NOMO-1 (cell line): Measurements from ENCODE around the gene PIK3AP1.

ENCODE experiments used
- DNase-seq, 2 experiments: peaks; one replicate each; lab custom pipeline; 2025; ENCODE audit not compliant: unreplicated experiment in 2 of 2; lab: John Stamatoyannopoulos, UW

PIK3AP1 gene

DNA sequence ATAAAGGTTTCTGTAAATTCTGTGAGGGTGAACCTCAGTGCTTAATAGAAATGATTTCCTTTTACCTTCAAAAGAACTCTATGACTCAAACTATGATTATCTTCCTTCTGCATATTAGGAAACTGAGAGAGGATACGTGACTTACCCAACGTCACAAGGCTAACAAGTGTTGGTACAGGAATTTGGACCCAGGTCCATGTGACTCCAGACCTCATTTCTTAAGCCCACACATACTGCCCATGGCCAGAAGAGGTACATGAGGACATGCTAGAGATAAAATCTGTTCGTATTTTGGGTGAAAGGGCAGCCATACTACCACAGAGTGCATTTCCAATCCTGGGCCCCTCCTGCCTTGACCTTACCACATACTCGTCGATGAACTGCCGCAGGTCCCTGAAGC is 72.0 kb downstream of the PIK3AP1 start:
- no peak for DNase-seq

DNA sequence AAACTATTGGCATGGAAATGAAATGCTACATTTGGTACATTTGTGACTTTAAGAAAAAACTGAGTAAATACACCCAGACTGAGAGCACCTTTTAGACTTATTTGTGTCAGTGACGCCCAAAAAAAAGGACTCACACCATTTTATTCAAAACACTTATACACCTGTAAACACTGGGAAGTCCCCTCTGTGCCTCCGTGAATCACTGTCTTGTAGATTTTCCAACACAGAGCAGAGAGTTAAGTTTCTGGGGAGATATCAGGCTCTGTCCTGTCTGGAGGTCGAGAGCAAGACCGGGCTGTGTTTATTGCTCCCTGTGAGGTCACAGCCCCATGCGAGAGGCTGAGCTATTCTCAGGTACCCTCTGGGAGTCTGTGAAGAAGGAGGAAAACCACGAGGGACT is 72.8 kb downstream of the PIK3AP1 start:
- DNase-seq = no peak

DNA sequence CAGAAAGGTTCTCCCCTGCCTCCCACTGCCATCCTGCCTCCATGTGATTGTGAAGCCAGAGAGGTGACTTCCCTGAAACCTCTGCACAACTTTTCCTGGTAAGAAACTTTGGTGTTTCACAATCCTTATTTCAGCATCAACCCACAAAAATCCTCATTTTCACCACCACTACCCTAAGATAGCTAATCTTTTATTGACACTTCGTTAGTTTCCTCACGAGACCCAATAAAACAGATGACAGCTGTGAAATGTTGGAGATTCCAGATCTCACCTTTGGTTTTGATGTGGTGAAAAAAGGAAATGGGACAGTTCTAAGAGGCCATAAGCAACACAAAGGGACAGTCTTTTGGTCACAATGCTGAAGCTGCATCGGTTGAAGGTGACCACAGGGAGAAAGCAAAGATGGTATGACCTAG is 73.6 kb downstream of the PIK3AP1 start:
- peak in 1 of 2 experiments; percentile 32 for DNase-seq

DNA sequence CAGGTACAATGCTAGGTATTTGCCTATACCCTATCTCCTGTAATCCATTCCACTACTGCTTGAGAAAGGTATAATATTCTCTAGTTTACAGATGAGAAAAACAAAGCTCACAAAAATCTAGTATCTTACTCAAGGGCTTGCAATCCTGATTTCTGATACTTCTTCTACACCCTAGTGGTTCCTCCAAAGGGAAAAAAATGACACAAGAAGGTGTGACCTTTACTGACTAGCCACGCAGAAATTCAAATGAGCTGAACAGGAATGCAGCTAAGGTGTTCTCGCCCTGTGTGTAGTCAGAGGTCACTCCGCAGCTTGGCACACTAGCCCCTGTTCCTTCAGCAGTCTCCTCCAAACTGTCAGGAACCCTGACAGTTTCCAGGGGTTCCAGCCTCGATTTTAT is 74.0 kb downstream of the PIK3AP1 start:
- no peak for DNase-seq

DNA sequence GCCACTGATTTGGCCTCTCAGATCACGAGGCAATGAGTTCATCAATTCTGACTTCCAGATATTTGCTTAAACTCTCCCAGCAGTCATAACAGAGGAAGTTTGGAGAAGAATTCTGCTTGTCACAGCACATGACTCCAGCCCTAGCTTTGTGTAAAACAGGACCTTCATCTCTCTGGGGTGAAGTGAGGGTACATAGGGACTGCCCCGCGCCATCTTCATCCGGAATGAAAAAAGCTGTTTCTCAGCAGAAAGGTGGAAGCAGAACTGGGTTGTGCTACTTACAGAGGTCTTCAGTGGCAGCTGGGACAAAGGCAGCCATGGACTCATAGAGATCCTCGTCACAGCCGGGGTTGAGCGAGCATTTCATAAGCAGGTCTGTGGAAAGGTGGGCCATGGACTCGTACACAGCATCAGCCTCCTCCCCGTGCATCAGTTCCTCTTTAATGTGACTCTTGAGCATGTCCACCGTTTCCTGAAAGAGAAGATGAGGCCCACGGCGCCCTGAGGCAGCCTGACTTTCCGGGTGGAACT is 75.1 kb downstream of the PIK3AP1 start:
- DNase-seq = peak; percentile 19 to 47

DNA sequence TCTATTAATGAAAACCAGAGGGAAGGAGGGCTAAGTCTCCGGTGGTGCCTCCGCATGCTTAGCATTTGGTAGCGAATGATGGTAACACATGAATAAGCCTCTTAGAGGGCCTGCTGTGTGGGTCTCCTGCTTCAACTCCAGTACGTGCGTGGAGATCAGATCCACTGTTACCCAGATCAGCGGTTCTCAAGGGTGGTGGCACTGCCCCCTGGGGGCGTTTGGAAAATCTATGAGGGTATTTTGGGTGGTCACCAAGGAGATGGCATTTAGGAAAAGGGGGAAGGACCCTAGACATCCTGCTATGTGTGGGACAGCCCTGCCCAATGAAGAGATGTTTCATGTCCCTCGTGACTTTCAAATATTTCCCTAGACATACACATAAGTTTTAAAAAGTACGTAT is 76.4 kb downstream of the PIK3AP1 start:
- DNase-seq = no peak

DNA sequence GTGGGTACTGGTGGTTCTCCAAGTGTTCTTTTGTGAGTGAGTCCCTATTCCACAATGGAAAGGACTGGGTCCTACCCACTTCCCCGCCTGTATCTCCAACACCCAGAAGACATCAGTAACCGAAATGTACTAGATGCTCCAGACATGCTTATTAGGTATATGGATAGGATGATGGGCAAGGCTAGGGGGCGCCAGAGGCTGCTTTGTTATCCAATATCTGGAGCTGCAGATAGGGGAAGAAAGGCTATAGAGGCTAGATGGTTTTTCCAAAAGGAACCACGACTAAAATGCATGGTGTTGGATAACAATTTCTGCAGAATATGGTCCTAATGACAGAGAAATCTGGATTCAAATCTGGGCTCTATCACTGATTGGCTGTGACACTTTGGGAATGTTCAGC is 77.3 kb downstream of the PIK3AP1 start:
- DNase-seq = peak; percentile 67 to 85

DNA sequence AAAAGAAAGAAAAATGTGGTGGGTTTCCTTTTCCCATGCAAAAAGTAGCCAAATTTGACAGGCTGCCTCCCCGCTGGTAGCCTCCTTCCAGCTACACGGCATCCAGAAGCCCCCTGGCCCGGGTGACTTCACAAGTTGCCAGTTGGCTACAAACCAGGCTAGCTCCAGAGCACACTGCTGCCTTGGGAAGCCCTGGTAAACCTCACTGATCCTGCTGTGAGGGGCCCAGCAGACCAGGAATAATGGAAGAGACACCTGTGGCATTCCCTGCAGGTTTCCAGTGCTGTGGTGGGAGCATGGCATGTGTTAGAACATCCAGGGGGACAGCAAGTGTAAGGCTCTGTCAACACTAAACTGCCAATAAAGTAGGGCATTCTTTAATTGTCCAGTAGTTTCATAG is 77.8 kb downstream of the PIK3AP1 start:
- no peak for DNase-seq

DNA sequence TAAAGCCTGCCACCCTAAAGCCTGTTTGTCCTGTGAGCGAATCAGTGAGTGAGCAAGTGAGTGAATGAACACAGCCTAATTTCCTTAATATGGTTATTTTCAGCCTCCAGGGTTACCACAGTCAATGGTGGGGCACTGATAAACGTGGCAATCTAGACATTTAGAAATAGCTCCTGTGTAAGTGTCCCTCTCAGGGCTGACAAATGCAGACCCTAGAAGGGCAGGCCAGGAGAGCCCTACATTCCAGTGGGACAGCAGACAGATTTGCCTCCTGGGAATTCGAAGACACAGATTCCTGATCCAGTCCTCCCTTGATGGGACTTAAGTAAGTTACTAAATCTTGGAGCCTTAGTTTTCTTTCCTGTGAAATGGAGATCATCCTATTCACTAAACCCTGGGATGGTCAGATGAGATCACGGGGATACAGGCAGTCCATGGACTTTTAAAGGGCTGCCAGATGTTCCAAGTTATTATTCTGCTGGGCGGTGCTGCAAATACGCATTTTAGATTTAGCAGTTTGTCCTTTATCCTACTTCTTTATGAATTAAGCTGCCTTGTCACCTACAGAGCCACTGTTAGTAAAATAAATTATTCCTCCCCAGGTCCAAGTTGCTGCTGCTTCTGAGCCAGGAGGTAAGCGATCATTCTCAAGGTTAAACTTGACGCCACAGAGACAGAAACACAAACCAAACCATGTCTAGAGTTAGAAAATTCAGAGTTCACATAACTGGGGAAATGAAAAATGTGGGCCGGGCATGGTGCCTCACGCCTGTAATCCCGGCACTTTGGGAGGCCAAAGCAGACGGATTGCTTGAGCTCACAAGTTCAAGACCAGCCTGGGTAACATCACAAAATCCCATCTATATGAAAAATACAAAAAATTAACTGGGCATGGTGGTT is 78.7 kb downstream of the PIK3AP1 start:
- DNase-seq = no peak

DNA sequence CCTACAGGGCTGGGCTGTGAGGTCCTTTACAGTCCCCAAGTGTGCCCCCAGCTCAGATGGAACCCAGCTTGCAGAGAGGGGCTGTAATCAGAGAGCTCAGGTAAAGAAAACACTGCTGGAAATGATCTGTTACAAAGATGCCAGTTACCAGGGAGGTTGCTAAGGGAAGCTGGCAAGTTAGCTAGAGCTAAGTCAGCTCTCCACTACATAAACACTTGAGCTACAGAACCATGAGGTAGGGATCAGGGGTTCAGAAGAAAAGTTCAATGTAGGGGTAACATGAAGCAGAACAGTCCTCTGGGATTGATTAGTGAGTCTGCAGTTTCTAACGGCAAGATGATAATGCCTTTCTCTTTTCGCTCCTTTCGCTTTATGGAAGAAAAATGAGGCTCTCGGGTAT is 80.4 kb downstream of the PIK3AP1 start:
- DNase-seq = no peak

DNA sequence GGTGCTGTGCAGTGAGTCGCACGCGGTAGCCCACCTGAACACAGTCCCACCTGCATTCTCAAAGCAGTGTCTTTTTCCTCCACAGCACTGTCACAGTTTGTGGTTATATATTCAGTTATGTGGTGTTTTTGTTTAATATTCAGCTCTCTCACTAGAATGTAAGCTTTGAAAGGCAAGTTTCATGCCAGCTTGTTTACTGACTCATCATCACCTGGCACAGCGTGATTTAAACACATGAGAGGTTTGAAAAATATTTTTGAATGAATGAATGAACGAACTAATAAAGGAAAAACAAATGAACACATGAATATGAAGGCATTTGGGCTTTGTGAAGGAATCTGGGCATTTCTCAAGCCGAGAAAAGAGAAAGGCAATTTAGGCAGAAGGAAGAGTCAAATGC is 81.6 kb downstream of the PIK3AP1 start:
- DNase-seq = no peak

DNA sequence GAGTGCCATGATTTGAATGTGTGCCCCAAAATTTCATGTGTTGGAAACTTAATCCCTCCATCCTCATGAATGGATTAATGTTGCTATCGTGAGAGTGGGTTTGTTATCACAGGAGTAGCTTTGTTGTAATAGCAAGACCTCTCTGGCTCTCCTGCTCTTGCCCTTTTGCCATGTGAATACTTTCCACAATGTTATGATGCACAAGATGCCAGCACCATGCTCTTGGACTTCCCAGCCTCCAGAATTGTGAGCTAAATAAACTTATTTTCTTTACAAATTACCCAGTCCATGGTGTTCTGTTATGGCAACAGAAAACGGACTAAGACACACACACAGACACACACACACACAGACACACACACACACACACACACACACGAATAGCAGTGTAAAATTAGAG is 82.2 kb downstream of the PIK3AP1 start:
- no peak for DNase-seq

DNA sequence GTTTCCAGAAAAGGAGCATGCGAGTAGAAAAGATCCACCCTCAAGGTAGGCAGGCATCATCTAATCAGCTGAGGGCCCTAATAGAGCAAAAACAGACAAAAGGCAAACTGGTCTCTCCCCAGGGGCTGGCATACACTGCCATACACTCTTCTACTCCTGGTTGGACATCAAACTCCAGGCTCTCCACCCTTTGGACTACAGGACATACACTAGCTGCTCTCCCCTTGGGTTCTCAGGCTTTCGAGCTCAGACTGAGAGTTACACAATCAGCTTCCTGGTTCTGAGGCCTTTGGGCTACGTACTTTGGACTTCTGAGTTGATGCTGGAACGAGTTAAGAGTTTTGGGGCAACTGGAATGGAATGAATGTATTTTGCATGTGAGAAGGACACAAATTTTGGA is 82.6 kb downstream of the PIK3AP1 start:
- no peak for DNase-seq

DNA sequence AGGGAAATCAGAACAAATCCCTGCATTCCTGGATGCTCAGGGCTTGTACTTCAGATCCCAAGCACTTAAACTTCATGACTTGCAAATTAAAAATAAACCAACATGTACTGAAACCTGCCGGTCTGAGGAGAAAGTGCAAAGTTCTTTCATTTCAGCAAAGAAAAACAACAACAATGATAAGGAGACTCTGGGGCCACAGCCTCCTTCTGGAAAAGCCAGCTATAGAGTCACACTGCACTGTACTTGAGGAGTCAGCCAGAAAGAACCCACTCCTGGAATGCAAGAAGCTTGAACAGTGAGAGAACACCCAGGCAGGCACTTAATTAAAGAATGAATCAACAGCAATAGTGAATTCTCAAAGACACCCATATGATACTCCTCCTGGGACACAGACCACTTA is 83.8 kb downstream of the PIK3AP1 start:
- no peak for DNase-seq

DNA sequence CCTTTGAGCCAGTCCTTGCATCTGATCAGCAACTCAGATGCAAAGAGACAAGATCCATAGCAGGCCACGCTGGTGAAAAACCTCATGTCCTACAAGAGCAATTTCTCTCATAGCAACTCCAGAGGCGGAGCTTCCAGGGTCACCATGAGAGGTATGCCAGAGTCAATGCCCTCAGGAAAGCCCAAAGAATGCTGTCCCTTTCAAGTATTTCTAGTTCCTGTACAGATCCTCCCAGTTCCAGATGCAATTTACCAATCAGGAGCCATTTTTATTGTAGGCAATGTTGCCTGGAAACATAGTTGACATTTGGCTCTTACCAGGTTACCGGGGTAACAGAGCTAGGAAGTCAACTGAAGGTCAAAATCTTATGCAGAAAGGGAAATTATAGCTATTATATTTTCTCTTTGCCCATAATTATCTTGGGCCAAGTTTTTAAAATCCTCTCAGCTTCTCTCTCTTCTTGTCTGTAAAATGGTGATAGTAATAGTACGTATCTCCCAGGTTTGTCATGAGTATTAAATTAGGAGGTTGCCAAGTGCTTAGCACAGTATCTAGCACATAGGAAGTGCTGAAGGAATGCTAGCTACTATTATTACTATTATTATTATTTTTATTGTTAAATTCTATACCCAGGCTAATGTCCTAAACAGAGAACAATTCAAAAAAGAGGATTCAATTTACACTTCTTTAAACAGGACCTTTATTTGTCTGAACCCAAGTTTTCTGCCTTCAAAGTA is 87.2 kb downstream of the PIK3AP1 start:
- DNase-seq = no peak

DNA sequence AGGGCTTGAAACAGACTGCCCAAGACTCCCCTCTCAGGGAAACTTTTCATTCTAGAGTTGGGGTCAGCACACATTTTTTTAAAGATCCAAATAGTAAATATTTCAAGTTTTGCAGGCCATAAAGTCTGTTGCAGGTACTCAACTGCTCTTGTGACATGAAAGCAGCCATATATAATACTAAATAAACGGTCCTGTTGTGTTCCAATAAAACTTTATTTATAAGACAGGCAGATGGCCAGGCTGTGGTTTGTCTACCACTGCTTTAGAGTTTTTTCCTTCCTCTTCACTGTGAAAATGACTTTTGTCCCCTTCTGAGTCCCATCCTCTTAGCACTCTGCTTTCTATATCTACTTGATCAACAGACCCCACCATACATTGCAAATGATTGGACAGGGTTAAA is 93.0 kb downstream of the PIK3AP1 start:
- no peak for DNase-seq

DNA sequence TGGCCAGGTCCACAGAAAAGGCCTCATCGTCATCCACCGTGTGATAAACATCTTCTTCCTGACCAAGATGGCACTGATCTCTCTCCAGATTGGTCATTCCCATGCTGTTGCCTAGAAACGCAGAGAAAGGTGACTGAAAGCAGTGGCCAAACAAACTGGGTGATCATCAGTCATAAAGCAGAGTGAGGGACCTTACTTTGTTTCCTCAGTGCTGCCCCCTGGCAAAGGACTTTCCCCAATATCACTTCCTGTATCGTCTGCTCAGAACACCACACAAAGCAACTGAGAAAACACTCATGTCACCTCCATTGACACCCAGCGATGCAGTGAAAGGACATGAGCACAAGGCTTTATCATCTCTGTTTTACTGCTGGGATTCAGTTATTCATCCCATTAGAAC is 93.5 kb downstream of the PIK3AP1 start:
- DNase-seq = peak in 1 of 2 experiments; percentile 1

DNA sequence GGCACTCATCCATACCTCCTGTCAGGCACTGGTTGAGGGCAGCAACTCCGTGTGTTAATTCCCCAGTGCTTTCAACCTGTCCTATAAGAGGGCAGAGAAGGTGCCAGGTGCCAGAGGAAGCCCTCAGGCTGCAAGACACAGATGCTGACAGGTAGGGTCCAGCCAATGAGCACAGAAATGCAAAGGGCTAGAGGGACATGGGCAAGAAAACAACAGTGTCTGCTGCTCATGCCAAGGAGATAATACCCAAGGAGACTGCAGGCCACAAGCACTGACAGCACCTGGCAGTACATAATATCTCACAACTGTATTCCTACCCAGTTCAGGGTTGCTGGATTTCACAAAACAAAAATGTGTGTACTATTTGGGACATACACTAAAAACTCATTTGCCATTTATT is 95.1 kb downstream of the PIK3AP1 start:
- no peak for DNase-seq

DNA sequence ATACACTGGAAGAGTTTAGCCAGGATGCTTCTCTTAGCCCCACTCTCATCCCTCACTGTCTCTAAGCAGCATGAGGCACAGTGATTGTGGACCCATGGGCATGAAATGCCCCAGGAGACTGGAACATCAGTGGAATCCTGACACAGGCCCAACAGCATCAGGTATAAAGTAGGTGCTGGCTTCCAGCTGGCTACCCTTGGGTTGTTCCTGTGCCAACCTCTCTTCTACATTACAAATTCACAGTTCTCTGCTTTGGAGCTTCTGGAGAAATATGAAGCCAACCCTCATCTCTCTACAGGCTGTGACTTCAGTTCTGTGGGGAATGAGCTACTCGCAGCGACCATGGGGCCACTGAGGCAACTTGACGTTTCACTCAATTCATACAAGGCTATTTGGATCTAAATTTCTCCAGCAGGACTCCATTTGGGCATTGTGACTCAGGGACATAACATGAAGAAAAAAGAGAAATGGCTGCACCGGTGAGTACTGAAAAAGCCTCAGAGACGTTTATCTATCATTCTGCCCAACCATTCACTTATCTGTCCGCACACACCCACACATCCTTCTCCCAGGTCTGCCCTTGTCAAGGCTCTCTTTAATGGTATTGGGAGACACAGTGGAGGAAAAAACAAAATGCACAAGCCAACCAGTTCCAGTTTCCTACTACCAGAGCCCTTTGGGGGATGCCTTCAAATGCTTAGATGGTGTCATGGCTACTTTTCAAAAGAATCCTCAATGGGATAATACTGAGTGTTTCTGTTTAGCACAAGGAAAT is 98.1 kb downstream of the PIK3AP1 start:
- DNase-seq = no peak

DNA sequence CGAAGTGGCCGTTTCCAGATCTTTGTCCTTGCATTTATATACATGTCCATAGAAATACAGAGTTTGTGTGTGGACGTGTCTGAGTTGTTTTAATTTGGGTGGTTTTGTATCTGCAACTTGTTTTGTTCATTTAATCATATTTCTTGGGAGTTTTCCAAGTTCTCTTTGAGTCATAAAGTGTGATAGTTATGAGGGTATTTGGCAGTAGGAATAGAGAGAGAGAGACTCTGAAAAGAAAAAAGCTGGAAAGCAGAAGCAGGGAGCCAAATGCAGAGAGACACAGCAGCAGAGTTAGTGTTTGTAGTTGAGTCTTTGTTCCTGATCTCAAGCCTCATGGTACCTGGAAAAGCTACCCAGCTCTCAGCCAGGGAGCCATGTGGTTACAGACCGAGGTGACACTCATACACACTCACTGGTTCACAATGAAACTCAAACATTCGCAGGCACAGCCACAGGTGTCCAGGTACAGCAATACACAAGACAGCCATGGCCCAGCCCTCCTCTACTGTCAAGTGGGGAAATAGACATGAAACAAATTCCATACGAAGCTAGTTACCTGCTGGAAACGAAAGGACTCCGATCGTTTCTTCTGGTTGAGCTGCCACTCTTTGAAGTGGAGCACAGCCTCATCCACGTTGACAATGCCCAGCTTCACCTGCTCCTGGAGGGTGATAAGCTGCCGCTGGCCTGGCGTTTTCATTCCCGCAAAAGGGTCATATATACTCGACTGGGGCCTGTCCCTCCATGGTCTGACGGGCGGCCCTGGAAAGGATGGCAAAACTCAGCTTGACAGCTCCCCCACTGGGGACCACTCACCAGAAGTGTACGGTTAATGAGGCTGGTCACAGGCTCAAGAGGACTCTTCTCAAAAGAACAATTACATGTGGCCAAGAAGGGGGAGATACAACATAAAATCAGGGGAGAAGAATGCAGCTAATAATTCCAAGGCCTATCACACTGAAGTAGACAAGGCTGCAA is 100.2 kb downstream of the PIK3AP1 start:
- DNase-seq = no peak
